Measurements from ENCODE around the gene SSBP3. TPM values are rescaled to one million over a fixed set of nuclear protein-coding genes. Genes with fewer than 3 reads are reported as not detected.

SSBP3 gene
- total and polyA plus RNA-seq, 9 of the 15 experiments (the other 6 are each of a cell fraction or from before 2014, with no cell fraction given): 8.7 to 108 (median 33.8) TPM

- TF ChIP-seq ZNF511 (CRISPR knock-in tag; IDR thresholded peaks at IDR 0.05): no peak; the same call in 1 of the 2 replicates
- peak; percentile 93 for TF ChIP-seq C11orf30 (IDR thresholded peaks at IDR 0.05; ENCODE audit: low read depth)
- TF ChIP-seq NEUROD1 (IDR thresholded peaks at IDR 0.05; ENCODE audit: borderline replicate concordance, low read depth, low read length, partially characterized antibody): peak; percentile 46
- TF ChIP-seq NR2C1 (IDR thresholded peaks at IDR 0.05): no peak
- no peak for TF ChIP-seq NR2C1 (tag; IDR thresholded peaks at IDR 0.05)
- peak; percentile 75; the same call in 1 of the 2 replicates for TF ChIP-seq SP1 (CRISPR knock-in tag; IDR thresholded peaks at IDR 0.05)
- 0 out of 2 replicates have a peak, but pooled peaks have one; percentile 26 for TF ChIP-seq AFF4 (CRISPR knock-in tag; IDR thresholded peaks at IDR 0.05)
- TF ChIP-seq TAF1 (IDR thresholded peaks at IDR 0.05; ENCODE audit: control insufficient read depth, extremely low read depth, insufficient read depth, low read length, severe bottlenecking): peak; percentile 89
- peak; percentile 73 for TF ChIP-seq ETV5 (CRISPR knock-in tag; IDR thresholded peaks at IDR 0.05; ENCODE audit: low read depth)
- TF ChIP-seq CTBP1 (IDR thresholded peaks at IDR 0.05; ENCODE audit: borderline replicate concordance): peak; percentile 81; the same call in 1 of the 2 replicates
- TF ChIP-seq ARID4B (CRISPR knock-in tag; IDR thresholded peaks at IDR 0.05): peak; percentile 58
- TF ChIP-seq ARID2 (IDR thresholded peaks at IDR 0.05): peak; percentile 30; the same call in 1 of the 2 replicates
- peak; percentile 69 for TF ChIP-seq SAP30 (IDR thresholded peaks at IDR 0.05; ENCODE audit: borderline replicate concordance, insufficient read depth, low read depth, low read length, poor library complexity, severe bottlenecking)
- no peak for TF ChIP-seq HBP1 (CRISPR knock-in tag; IDR thresholded peaks at IDR 0.05)
- no peak for TF ChIP-seq MTA2 (IDR thresholded peaks at IDR 0.05; ENCODE audit: low read depth)
- TF ChIP-seq PHB (CRISPR knock-in tag; IDR thresholded peaks at IDR 0.05): peak; percentile 69; the same call in 1 of the 2 replicates
- TF ChIP-seq ZNF143 (CRISPR knock-in tag; IDR thresholded peaks at IDR 0.05): peak; percentile 81
Observed at GRCh38 chr1:54199765-54200518, 206.3 kb downstream of the SSBP3 start, which contains the start of the genes CYB5RL and MRPL37 (continued).
